PFSK-1 (cell line): ENCODE data around the gene PALD1.

Experiments
- TAF1 ChIP-seq: IDR thresholded peaks from 2 replicates; pipeline ENCODE4 v1.6.1; 2012; ENCODE audit warnings: low read length, control low read depth, borderline replicate concordance; ENCODE audit not compliant: insufficient read depth
- TF ChIP-seq, protein P1 (sequence below), 2 experiments: IDR thresholded peaks; 2 replicates each; pipeline versions ENCODE4 v1.6.1 to v1.8.0; 2011 to 2012; ENCODE audit warnings: low read depth in 2 of 2, low read length in 2 of 2, control low read depth in 1 of 2, inconsistent platforms in 1 of 2, mild to moderate bottlenecking in 1 of 2, moderate library complexity in 1 of 2; ENCODE audit not compliant: insufficient read depth in 1 of 2

DNA sequence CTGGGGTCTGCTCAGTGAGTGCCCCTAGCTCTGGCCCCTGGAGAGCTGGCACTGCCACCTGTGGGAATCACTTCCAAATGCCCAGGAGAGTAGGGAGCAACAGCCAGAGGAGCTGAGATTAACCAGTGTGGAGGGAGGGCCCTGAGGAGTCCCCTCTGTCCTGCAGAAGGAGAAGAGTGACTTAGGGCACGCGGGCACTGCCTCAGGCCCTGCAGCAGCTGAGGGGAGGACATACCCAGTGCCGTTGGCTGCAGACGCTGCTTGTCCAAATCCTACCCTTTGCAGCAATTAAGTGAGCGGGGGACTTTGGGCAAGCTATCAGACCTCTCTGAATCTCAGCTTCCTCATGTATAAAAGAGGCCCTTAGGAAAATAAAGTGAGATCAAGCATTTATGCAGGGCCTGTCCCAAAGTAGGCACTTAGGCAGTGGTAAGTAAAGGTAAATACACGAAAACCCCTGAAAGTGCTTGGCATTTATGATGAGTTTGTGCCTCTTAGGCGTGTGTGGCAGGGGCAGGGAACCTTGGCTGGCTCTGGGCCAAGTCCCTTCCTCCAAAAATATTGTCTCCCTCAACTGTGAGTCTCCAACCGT lies 107.1 kb downstream of the PALD1 start:
- TF ChIP-seq, protein P1, sequence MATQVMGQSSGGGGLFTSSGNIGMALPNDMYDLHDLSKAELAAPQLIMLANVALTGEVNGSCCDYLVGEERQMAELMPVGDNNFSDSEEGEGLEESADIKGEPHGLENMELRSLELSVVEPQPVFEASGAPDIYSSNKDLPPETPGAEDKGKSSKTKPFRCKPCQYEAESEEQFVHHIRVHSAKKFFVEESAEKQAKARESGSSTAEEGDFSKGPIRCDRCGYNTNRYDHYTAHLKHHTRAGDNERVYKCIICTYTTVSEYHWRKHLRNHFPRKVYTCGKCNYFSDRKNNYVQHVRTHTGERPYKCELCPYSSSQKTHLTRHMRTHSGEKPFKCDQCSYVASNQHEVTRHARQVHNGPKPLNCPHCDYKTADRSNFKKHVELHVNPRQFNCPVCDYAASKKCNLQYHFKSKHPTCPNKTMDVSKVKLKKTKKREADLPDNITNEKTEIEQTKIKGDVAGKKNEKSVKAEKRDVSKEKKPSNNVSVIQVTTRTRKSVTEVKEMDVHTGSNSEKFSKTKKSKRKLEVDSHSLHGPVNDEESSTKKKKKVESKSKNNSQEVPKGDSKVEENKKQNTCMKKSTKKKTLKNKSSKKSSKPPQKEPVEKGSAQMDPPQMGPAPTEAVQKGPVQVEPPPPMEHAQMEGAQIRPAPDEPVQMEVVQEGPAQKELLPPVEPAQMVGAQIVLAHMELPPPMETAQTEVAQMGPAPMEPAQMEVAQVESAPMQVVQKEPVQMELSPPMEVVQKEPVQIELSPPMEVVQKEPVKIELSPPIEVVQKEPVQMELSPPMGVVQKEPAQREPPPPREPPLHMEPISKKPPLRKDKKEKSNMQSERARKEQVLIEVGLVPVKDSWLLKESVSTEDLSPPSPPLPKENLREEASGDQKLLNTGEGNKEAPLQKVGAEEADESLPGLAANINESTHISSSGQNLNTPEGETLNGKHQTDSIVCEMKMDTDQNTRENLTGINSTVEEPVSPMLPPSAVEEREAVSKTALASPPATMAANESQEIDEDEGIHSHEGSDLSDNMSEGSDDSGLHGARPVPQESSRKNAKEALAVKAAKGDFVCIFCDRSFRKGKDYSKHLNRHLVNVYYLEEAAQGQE (IDR thresholded peaks at IDR 0.05; ENCODE audit: insufficient read depth in 1 of 2, low read depth in 2 of 2, low read length in 2 of 2): no peak
- no peak for TF ChIP-seq TAF1
